Neural crest cell (in vitro differentiated cells): Measurements from ENCODE around the gene KRT85. TPM values are rescaled to one million over a fixed set of nuclear protein-coding genes. Genes with fewer than 3 reads are reported as not detected.

Source experiments
- DNase-seq: peaks from one replicate; pipeline ENCODE4 v3.0.0; 2021; ENCODE audit warnings: low read depth, mixed read lengths, low spot score
- H3K27ac Mint-ChIP-seq: one replicate; pipeline ENCODE4 v1.8.0; 2021; ENCODE audit warnings: mild to moderate bottlenecking, mixed read lengths; ENCODE audit not compliant: unreplicated experiment
- H3K27me3 Mint-ChIP-seq: 2 replicates; pipeline ENCODE4 v1.8.0; 2021; ENCODE audit warnings: low read depth, mild to moderate bottlenecking, mixed read lengths
- H3K36me3 Mint-ChIP-seq: 2 replicates; pipeline ENCODE4 v1.8.0; 2021; ENCODE audit warnings: low read depth, mild to moderate bottlenecking, mixed read lengths
- H3K4me1 Mint-ChIP-seq: 2 replicates; pipeline ENCODE4 v1.8.0; 2021; ENCODE audit warnings: mixed read lengths
- H3K4me3 Mint-ChIP-seq: one replicate; pipeline ENCODE4 v1.8.0; 2021; ENCODE audit warnings: mild to moderate bottlenecking, mixed read lengths
- H3K9me3 Mint-ChIP-seq: 2 replicates; pipeline ENCODE4 v1.8.0; 2021; ENCODE audit warnings: mixed read lengths
- total RNA-seq: library from RNA; stranded (reverse); gene quantifications from 2 replicates; pipeline ENCODE4 v1.2.1, GENCODE V29; 2021
- TF ChIP-seq, protein P1 (sequence below): fragments of 200-600 bp; sonication (generic); conservative IDR thresholded peaks from 2 replicates; pipeline ENCODE4 v1.5.0; 2021; ENCODE audit warnings: antibody characterized with exemption, mild to moderate bottlenecking

KRT85 gene
- total RNA-seq, 1 donor from 2014 or later, result not detected

DNA sequence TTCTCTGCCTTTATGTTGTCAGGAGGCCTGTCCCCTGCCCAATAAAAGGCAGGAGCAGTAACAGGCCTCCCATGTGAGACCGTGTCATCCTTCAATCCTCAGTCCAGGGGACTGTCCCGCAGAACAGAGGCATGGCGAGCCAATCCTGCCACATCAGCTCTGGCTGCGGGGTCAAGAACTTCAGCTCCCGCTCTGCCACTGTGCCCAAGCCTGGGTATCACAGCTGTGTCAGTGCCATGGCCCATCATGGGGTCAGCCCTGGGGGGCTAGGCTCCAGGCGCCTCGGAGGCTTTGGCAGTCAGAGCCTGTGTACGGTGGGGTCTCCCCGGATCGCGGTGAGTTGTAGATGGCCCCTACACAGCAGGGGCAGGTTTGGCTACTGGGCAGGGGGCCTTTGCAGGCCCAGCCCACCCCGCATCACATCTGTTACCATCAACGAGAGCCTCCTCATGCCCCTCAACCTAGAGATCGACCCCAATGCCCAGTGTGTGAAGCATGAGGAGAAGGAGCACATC, 26.2 kb downstream of the KRT85 start:
- Mint-ChIP-seq H3K27ac (no peak overlapping the region), H3K9me3 (no peaks in the 10 kb centered on the region), H3K4me1 (no peaks in the 10 kb centered on the region), H3K27me3 (no peaks in the 10 kb centered on the region), H3K36me3 (no peaks in the 10 kb centered on the region), H3K4me3 (no peak overlapping the region)
- TF ChIP-seq, protein P1, sequence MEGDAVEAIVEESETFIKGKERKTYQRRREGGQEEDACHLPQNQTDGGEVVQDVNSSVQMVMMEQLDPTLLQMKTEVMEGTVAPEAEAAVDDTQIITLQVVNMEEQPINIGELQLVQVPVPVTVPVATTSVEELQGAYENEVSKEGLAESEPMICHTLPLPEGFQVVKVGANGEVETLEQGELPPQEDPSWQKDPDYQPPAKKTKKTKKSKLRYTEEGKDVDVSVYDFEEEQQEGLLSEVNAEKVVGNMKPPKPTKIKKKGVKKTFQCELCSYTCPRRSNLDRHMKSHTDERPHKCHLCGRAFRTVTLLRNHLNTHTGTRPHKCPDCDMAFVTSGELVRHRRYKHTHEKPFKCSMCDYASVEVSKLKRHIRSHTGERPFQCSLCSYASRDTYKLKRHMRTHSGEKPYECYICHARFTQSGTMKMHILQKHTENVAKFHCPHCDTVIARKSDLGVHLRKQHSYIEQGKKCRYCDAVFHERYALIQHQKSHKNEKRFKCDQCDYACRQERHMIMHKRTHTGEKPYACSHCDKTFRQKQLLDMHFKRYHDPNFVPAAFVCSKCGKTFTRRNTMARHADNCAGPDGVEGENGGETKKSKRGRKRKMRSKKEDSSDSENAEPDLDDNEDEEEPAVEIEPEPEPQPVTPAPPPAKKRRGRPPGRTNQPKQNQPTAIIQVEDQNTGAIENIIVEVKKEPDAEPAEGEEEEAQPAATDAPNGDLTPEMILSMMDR, result no peak
- no peak for DNase-seq

DNA sequence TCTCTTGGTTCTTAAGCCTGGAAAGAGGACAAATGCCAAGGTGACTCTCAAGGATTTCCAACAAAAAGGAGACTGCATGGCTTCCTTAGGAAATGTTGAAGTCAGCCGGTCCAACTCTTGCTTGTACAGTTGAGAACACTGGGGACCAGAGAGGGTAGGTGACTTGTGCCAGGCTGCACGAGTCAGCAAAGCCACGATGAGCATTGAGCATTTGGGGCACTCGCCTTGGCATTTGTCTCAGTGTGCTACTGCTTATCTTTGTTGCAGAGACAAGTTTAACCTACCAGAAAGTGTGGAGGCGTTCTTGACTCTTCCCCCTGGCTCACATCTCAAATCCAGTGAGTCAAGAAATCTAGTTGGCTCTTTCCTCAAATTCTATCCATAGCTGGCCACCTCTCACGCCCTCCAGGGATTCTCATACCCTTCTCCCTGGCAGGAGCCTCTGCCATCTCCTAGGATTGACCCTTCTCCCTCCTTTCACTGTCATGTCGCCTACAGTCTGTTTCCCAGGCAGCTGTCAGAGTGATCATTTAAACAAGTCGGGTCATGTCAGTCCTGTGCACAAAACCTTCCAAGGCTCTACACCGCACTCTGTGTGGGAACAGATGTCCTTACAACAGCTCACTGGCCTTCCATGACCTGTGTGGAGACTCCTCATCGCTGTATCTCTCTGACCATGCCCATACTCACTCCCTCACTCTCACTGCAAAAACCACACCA, 28.9 kb downstream of the KRT85 start:
- Mint-ChIP-seq H3K4me1 (no peaks in the 10 kb centered on the region), H3K27ac (no peak overlapping the region), H3K4me3 (no peak overlapping the region), H3K27me3 (no peaks in the 10 kb centered on the region), H3K9me3 (no peaks in the 10 kb centered on the region), H3K36me3 (no peaks in the 10 kb centered on the region)
- no peak for DNase-seq
- TF ChIP-seq, protein P1, result no peak

DNA sequence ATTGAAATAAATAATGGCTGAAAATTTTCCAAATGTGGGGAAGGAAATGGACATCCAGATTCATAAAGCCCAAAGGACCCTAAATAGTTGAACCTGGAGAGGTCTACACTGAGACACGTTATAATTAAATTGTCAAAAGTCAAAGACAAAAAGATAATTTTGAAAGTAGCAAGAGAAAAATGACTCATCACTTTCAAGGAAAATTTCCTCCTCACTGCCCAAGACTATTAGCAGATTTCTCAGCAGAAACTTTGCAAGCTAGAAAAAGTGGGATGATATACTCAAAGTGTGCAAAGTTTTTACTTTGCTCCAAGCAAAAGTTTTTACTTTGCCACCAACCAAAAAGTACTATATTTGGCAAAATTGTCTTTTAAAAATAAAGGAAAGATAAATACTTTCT, 30.2 kb downstream of the KRT85 start:
- Mint-ChIP-seq H3K4me3 (no peak overlapping the region), H3K9me3 (no peaks in the 10 kb centered on the region), H3K27ac (no peak overlapping the region), H3K27me3 (peaks cover 2% of the 10 kb centered on the region), H3K36me3 (no peaks in the 10 kb centered on the region), H3K4me1 (no peaks in the 10 kb centered on the region)
- DNase-seq, result no peak
- TF ChIP-seq, protein P1, result no peak

DNA sequence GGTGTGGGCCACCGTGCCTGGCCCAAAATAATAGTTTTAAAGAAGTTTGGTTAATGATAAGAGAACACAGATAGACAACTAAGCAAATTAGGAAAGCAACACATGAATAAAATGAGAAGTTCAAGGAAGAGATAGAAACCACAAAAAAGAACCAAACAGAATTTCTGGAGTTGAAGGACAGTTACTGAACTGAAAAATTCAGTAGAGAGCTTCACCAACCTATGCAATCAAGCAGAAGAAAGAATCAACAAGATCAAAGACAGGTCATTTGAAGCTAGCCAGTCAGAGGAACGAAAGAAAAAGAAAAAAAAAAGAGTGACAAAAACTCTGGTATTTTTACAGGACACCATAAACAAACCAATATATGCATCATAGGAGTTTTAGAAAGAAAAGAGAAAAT, 30.6 kb downstream of the KRT85 start:
- H3K36me3 Mint-ChIP-seq, result no peaks in the 10 kb centered on the region
- H3K9me3 Mint-ChIP-seq, result no peaks in the 10 kb centered on the region
- H3K27ac Mint-ChIP-seq, result no peak overlapping the region
- TF ChIP-seq, protein P1, result no peak
- peaks cover 2% of the 10 kb centered on the region for H3K27me3 Mint-ChIP-seq
- H3K4me1 Mint-ChIP-seq, result no peaks in the 10 kb centered on the region
- no peak overlapping the region for H3K4me3 Mint-ChIP-seq
- no peak for DNase-seq

DNA sequence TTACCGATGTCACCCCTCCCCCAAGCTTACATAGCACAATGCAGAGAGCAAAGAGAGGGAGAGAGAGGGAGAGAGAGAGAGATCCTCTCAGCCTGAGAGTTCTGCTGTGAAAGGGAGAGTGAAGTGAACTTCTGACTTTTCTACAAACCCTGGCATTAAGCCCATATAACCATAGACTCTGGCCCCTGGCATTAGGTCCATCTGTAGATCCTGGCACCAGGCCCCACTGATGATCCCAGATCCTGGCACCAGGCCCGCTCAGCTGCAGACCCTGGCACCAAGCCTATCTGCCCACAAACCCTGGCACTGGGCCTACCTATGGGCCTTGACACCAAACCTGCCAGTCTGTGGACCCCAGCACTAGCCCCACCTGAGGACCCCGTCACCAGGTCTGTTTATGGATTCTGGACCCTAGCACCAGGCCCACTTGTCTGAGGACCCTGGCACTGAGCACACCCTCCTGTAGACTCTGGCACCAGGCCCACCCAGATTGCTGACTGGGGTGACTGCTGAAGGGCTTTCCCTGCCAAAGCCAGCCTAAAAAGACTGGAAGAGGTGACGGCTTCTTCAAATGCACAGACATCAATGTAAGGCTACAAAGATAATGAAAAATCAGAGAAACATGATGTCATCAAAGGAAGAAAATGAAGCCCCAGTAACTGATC, 31.6 kb downstream of the KRT85 start:
- Mint-ChIP-seq H3K36me3 (no peaks in the 10 kb centered on the region), H3K4me1 (no peaks in the 10 kb centered on the region), H3K27ac (no peak overlapping the region), H3K27me3 (peaks cover 2% of the 10 kb centered on the region), H3K9me3 (no peaks in the 10 kb centered on the region), H3K4me3 (no peak overlapping the region)
- TF ChIP-seq, protein P1, result no peak
- no peak for DNase-seq
